HG03558 (cell line): Measurements from ENCODE around the gene MOAP1.
A peak's percentile ranks its signal among the peaks of the same experiment; 100 is the strongest.
"Not testable (repeated sequence)": the region's sequence is repeated elsewhere in the genome, so short reads cannot be mapped to it uniquely, and the experiment has no call there.

ENCODE experiments used
- ATAC-seq: cut with Tn5 transposase; IDR thresholded peaks from one replicate; pipeline ENCODE4 v1.9.1; 2021; ENCODE audit warnings: moderate number of reproducible peaks; ENCODE audit not compliant: unreplicated experiment; ENCODE audit errors: extremely low read depth

The MOAP1 gene

GRCh38 chr14:93184391-93185348, at the start of gene MOAP1, which contains the start of gene LYSET:
MOAP1 (minus strand) TSS chr14:93184897; CDS start chr14:93184242, 655 bp downstream.
LYSET (plus strand) TSS chr14:93185317; CDS start chr14:93185406, 89 bp downstream.
- peak; percentile 79 for ATAC-seq

GRCh38 chr14:93233078-93233477, 48.4 kb upstream of the MOAP1 start:
- ATAC-seq: not testable (repeated sequence)

- no peak for ATAC-seq
Measured at GRCh38 chr14:93232159-93232558, 47.5 kb upstream of the MOAP1 start.

GRCh38 chr14:93231129-93231979, 46.7 kb upstream of the MOAP1 start:
- ATAC-seq: no peak

- no peak for ATAC-seq
Measured at GRCh38 chr14:93230539-93230938, 45.8 kb upstream of the MOAP1 start.

GRCh38 chr14:93228550-93228949, 43.9 kb upstream of the MOAP1 start:
- ATAC-seq: no peak

- ATAC-seq: no peak
Measured at GRCh38 chr14:93223565-93223964, 38.9 kb upstream of the MOAP1 start.

GRCh38 chr14:93220509-93220908, 35.8 kb upstream of the MOAP1 start:
- no peak for ATAC-seq

GRCh38 chr14:93219103-93219726, 34.5 kb upstream of the MOAP1 start:
- ATAC-seq: no peak

- ATAC-seq: no peak
Measured at GRCh38 chr14:93214598-93214997, 29.9 kb upstream of the MOAP1 start.

GRCh38 chr14:93212432-93212831, 27.7 kb upstream of the MOAP1 start:
- peak; percentile 74 for ATAC-seq

- peak; percentile 8 for ATAC-seq
Measured at GRCh38 chr14:93207468-93208308, 23.0 kb upstream of the MOAP1 start.

GRCh38 chr14:93206793-93207467, 22.2 kb upstream of the MOAP1 start, which contains the start of the genes GON7 and UBR7:
GON7 (minus strand) TSS chr14:93207065; CDS start chr14:93207037, 28 bp downstream.
UBR7 (plus strand) TSS chr14:93207256; CDS start chr14:93207292, 36 bp downstream.
- ATAC-seq: peak; percentile 81

GRCh38 chr14:93201155-93201704, 16.5 kb upstream of the MOAP1 start:
- no peak for ATAC-seq

- no peak for ATAC-seq
Measured at GRCh38 chr14:93200553-93200952, 15.9 kb upstream of the MOAP1 start.

GRCh38 chr14:93199031-93199430, 14.3 kb upstream of the MOAP1 start:
- ATAC-seq: no peak

- no peak for ATAC-seq
Measured at GRCh38 chr14:93195316-93195999, 10.8 kb upstream of the MOAP1 start.

- no peak for ATAC-seq
Measured at GRCh38 chr14:93186956-93187355, 2.3 kb upstream of the MOAP1 start.
